CD4-positive, CD25-positive, alpha-beta regulatory T cell (primary cell): ENCODE results near the gene PTPRT. TPM values are rescaled to one million over a fixed set of nuclear protein-coding genes. Genes with fewer than 3 reads are reported as not detected.

Source experiments
- ATAC-seq, 2 donors: fragments of 150-1000 bp; cut with Tn5 transposase; one replicate each; pipeline ENCODE4 v1.10.0; 2021; ENCODE audit warnings: low read depth in 2 of 2, moderate number of reproducible peaks in 2 of 2, moderate library complexity in 1 of 2
- DNase-seq, 3 donors: peaks; one replicate each; pipeline versions ENCODE4 v3.0.0 to v3.0.0-alpha.2; 2012 to 2022; ENCODE audit warnings: mixed read lengths in 1 of 3
- H3K27ac ChIP-seq: one replicate; pipeline ENCODE4 v1.7.0; 2013; ENCODE audit warnings: mild to moderate bottlenecking, low read length; ENCODE audit not compliant: insufficient read depth, poor library complexity, severe bottlenecking
- H3K27me3 ChIP-seq: one replicate; pipeline ENCODE4 v1.7.0; 2013; ENCODE audit warnings: low read length; ENCODE audit not compliant: control insufficient read depth, insufficient read depth
- H3K36me3 ChIP-seq: one replicate; pipeline ENCODE4 v1.7.0; 2013; ENCODE audit warnings: mild to moderate bottlenecking, low read length, moderate library complexity; ENCODE audit not compliant: control insufficient read depth, insufficient read depth
- H3K4me1 ChIP-seq: 2 replicates; pipeline ENCODE4 v1.7.0; 2013; ENCODE audit warnings: mild to moderate bottlenecking, low read length; ENCODE audit not compliant: insufficient read depth, control insufficient read depth, poor library complexity, severe bottlenecking
- H3K4me3 ChIP-seq: one replicate; pipeline ENCODE4 v1.7.0; 2013; ENCODE audit warnings: low read depth, mild to moderate bottlenecking, low read length, moderate library complexity
- H3K9me3 ChIP-seq, 2 experiments: 1 replicate in 1 of 2; 2 replicates in 1 of 2; pipeline ENCODE4 v1.7.0; 2013; ENCODE audit warnings: low read length in 2 of 2, mild to moderate bottlenecking in 1 of 2, moderate library complexity in 1 of 2; ENCODE audit not compliant: control insufficient read depth in 2 of 2
- H3K27ac Mint-ChIP-seq, 3 donors: one replicate each; pipeline ENCODE4 v1.8.0; 2020 to 2022; ENCODE audit warnings: mild to moderate bottlenecking in 3 of 3, mixed read lengths in 3 of 3, moderate library complexity in 2 of 3
- H3K27me3 Mint-ChIP-seq: one replicate; pipeline ENCODE4 v1.8.0; 2022; ENCODE audit warnings: mild to moderate bottlenecking, mixed read lengths
- H3K36me3 Mint-ChIP-seq: one replicate; pipeline ENCODE4 v1.8.0; 2020; ENCODE audit warnings: mixed read lengths
- H3K4me1 Mint-ChIP-seq, 4 donors: one replicate each; pipeline ENCODE4 v1.8.0; 2020 to 2022; ENCODE audit warnings: mixed read lengths in 4 of 4, mild to moderate bottlenecking in 1 of 4
- H3K4me3 Mint-ChIP-seq, 4 donors: one replicate each; pipeline ENCODE4 v1.8.0; 2020 to 2022; ENCODE audit warnings: mild to moderate bottlenecking in 4 of 4, mixed read lengths in 4 of 4, moderate library complexity in 3 of 4
- H3K9me3 Mint-ChIP-seq, 7 donors: one replicate each; pipeline ENCODE4 v1.8.0; 2020 to 2022; ENCODE audit warnings: mixed read lengths in 7 of 7, mild to moderate bottlenecking in 3 of 7, moderate library complexity in 2 of 7
- polyA plus RNA-seq, 4 donors: library from polyadenylated mRNA; unstranded; fragments of 300-500 nt; fragmentation: Illumina TruSeq; gene quantifications; one replicate each; pipeline ENCODE4 v1.2.3, GENCODE V29; 2021
- total RNA-seq: library from RNA; stranded (reverse); gene quantifications from one replicate; pipeline ENCODE4 v1.2.3, GENCODE V29; 2022

PTPRT gene
- total and polyA plus RNA-seq, 5 donors from 2014 or later = not detected

GRCh38 chr20:42963796-42964195 is 225.9 kb downstream of the PTPRT start:
- Histone ChIP-seq H3K27ac (no peak overlapping the region), H3K4me3 (no peak overlapping the region), H3K27me3 (no peaks in the 10 kb centered on the region), H3K4me1 (no peaks in the 10 kb centered on the region), H3K9me3 (no peaks in the 10 kb centered on the region), H3K36me3 (no peaks in the 10 kb centered on the region)
- H3K27ac Mint-ChIP-seq = no peak overlapping the region
- peaks cover 3% of the 10 kb centered on the region for H3K27me3 Mint-ChIP-seq
- H3K4me3 Mint-ChIP-seq = no peak overlapping the region
- no peak for DNase-seq
- ATAC-seq = no peak
- H3K9me3 Mint-ChIP-seq = peaks cover 0 to 5% (median 0%) of the 10 kb centered on the region in 7 donors
- no peaks in the 10 kb centered on the region for H3K4me1 Mint-ChIP-seq
- no peaks in the 10 kb centered on the region for H3K36me3 Mint-ChIP-seq

GRCh38 chr20:42961771-42962170 is 227.9 kb downstream of the PTPRT start:
- no peaks in the 10 kb centered on the region for H3K4me1 Mint-ChIP-seq

GRCh38 chr20:42959996-42960395 is 229.7 kb downstream of the PTPRT start:
- H3K36me3 Mint-ChIP-seq = no peaks in the 10 kb centered on the region
- Histone ChIP-seq H3K27me3 (no peaks in the 10 kb centered on the region), H3K4me3 (no peak overlapping the region), H3K9me3 (no peaks in the 10 kb centered on the region), H3K27ac (no peak overlapping the region), H3K4me1 (no peaks in the 10 kb centered on the region), H3K36me3 (no peaks in the 10 kb centered on the region)
- H3K27ac Mint-ChIP-seq = no peak overlapping the region
- peaks cover 0 to 4% (median 0%) of the 10 kb centered on the region in 7 donors for H3K9me3 Mint-ChIP-seq
- no peak for ATAC-seq
- no peak for DNase-seq
- no peaks in the 10 kb centered on the region for H3K4me1 Mint-ChIP-seq
- H3K27me3 Mint-ChIP-seq = peaks cover 5% of the 10 kb centered on the region
- no peak overlapping the region for H3K4me3 Mint-ChIP-seq

More at GRCh38 chr20:42961771-42962170, 227.9 kb downstream of the PTPRT start:
- Mint-ChIP-seq H3K9me3 (peaks cover 0 to 3% (median 0%) of the 10 kb centered on the region in 7 donors), H3K27me3 (peaks cover 5% of the 10 kb centered on the region), H3K36me3 (no peaks in the 10 kb centered on the region), H3K4me3 (no peak overlapping the region), H3K27ac (no peak overlapping the region)
- H3K4me3 ChIP-seq = no peak overlapping the region
- no peaks in the 10 kb centered on the region for H3K27me3 ChIP-seq
- no peaks in the 10 kb centered on the region for H3K36me3 ChIP-seq
- no peaks in the 10 kb centered on the region for H3K9me3 ChIP-seq
- H3K4me1 ChIP-seq = no peaks in the 10 kb centered on the region
- DNase-seq (no peak), ATAC-seq (no peak)
- H3K27ac ChIP-seq = no peak overlapping the region

- H3K4me1 Mint-ChIP-seq = no peaks in the 10 kb centered on the region
- H3K27me3 ChIP-seq = no peaks in the 10 kb centered on the region
- no peak overlapping the region for H3K27ac Mint-ChIP-seq
Measured at GRCh38 chr20:42958367-42959069, 231.2 kb downstream of the PTPRT start.

GRCh38 chr20:42957704-42958095 is 232.0 kb downstream of the PTPRT start:
- Mint-ChIP-seq H3K27ac (no peak overlapping the region), H3K4me1 (no peaks in the 10 kb centered on the region), H3K4me3 (no peak overlapping the region), H3K9me3 (peaks cover 0 to 4% (median 0%) of the 10 kb centered on the region in 7 donors), H3K27me3 (peaks cover 5% of the 10 kb centered on the region), H3K36me3 (no peaks in the 10 kb centered on the region)
- no peak for ATAC-seq
- Histone ChIP-seq H3K27me3 (no peaks in the 10 kb centered on the region), H3K36me3 (no peaks in the 10 kb centered on the region), H3K27ac (no peak overlapping the region), H3K4me1 (no peaks in the 10 kb centered on the region), H3K9me3 (no peaks in the 10 kb centered on the region), H3K4me3 (no peak overlapping the region)
- no peak for DNase-seq

More at GRCh38 chr20:42958367-42959069, 231.2 kb downstream of the PTPRT start:
- H3K36me3 ChIP-seq = no peaks in the 10 kb centered on the region
- H3K27me3 Mint-ChIP-seq = peaks cover 5% of the 10 kb centered on the region
- H3K4me1 ChIP-seq = no peaks in the 10 kb centered on the region
- H3K9me3 Mint-ChIP-seq = peaks cover 0 to 4% (median 0%) of the 10 kb centered on the region in 7 donors
- no peak overlapping the region for H3K4me3 ChIP-seq
- no peaks in the 10 kb centered on the region for H3K9me3 ChIP-seq
- no peaks in the 10 kb centered on the region for H3K36me3 Mint-ChIP-seq
- H3K4me3 Mint-ChIP-seq = no peak overlapping the region
- no peak for DNase-seq
- H3K27ac ChIP-seq = no peak overlapping the region
- no peak for ATAC-seq

GRCh38 chr20:42957018-42957703 is 232.5 kb downstream of the PTPRT start:
- Mint-ChIP-seq H3K27ac (no peak overlapping the region), H3K9me3 (peaks cover 0 to 4% (median 0%) of the 10 kb centered on the region in 7 donors), H3K4me3 (no peak overlapping the region), H3K4me1 (no peaks in the 10 kb centered on the region), H3K36me3 (no peaks in the 10 kb centered on the region), H3K27me3 (peaks cover 5% of the 10 kb centered on the region)
- Histone ChIP-seq H3K4me3 (no peak overlapping the region), H3K27ac (no peak overlapping the region), H3K9me3 (no peaks in the 10 kb centered on the region), H3K27me3 (no peaks in the 10 kb centered on the region), H3K4me1 (no peaks in the 10 kb centered on the region), H3K36me3 (no peaks in the 10 kb centered on the region)
- no peak for DNase-seq
- no peak for ATAC-seq

- Histone ChIP-seq H3K27ac (no peak overlapping the region), H3K9me3 (no peaks in the 10 kb centered on the region), H3K4me1 (no peaks in the 10 kb centered on the region), H3K4me3 (no peak overlapping the region), H3K36me3 (no peaks in the 10 kb centered on the region), H3K27me3 (no peaks in the 10 kb centered on the region)
- ATAC-seq = no peak
- Mint-ChIP-seq H3K4me1 (no peaks in the 10 kb centered on the region), H3K4me3 (no peak overlapping the region), H3K27ac (no peak overlapping the region), H3K27me3 (peaks cover 5% of the 10 kb centered on the region), H3K36me3 (no peaks in the 10 kb centered on the region), H3K9me3 (peaks cover 0 to 6% (median 0%) of the 10 kb centered on the region in 7 donors)
- DNase-seq = no peak
Measured at GRCh38 chr20:42955713-42956112, 234.0 kb downstream of the PTPRT start.
